HG02884 (cell line): ENCODE measurements around the gene RBBP7.

Experiments used
- ATAC-seq: cut with Tn5 transposase; IDR thresholded peaks from one replicate; pipeline ENCODE4 v1.9.1; 2021; ENCODE audit warnings: mild to moderate bottlenecking, moderate library complexity; ENCODE audit not compliant: unreplicated experiment

The RBBP7 gene

GRCh38 chrX:16870095-16870861 lies at the start of gene RBBP7:
TSS of gene RBBP7 (minus strand) at chrX:16870362. CDS start at chrX:16870053, 309 bp downstream.
- peak; percentile 58 for ATAC-seq

- no peak for ATAC-seq
Measured at GRCh38 chrX:16918979-16919378, 48.8 kb upstream of the RBBP7 start.

DNA sequence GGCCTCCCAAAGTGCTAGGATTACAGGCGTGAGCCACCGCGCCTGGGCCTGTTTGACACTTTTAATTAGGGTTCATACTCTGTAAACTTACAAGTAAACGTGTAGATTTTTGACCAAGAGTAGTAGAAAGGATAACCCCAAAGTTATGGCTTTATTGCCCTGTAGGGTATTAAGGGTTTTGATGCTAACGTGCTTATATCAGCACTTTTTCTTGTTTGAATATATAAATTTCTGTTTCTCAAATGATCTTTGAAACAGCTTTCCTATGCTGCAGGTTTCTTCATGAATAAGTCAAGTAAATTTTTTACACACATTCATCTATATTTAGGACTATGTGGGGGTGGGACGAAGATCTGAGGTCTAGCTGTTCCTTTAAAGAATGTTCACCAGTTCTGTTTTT lies 47.0 kb upstream of the RBBP7 start:
- no peak for ATAC-seq

DNA sequence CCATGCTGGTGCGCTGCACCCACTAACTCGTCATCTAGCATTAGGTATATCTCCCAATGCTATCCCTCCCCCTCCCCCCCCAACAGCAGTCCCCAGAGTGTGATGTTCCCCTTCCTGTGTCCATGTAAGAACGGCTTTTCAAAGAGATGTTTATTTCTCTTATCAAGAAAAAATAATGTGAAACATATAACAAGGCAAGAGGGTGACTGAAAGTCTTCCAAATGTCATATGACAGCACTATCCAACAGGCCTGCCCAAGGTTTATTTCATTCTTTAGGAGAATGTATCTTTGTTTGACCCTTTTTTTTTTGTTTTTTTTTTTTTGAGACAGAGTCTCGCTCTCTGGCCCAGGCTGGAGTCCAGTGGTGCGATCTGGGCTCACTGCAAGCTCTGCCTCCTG lies 46.4 kb upstream of the RBBP7 start:
- no peak for ATAC-seq

GRCh38 chrX:16914058-16914457 lies 43.9 kb upstream of the RBBP7 start:
- no peak for ATAC-seq

DNA sequence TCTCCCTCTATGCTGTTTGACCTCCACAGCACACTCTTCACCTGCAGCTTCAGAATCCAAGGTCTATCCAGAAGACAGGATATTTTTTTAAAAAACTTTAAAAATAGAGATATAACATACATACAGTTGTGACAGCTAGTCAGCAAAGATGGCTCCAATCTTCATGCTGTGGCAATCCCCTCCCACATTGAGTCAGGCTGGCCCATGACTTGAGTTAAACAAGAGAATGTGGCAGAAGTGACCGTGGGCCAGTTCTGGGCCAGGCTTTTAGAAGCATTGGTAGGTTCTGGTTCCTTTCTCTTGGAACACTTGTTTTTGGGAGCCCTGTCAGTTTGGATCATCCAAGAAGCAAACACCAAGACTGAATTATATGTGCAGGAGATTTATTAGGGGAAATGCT lies 40.2 kb upstream of the RBBP7 start:
- ATAC-seq, result no peak

- no peak for ATAC-seq
Measured at GRCh38 chrX:16903274-16904022, 33.3 kb upstream of the RBBP7 start.

DNA sequence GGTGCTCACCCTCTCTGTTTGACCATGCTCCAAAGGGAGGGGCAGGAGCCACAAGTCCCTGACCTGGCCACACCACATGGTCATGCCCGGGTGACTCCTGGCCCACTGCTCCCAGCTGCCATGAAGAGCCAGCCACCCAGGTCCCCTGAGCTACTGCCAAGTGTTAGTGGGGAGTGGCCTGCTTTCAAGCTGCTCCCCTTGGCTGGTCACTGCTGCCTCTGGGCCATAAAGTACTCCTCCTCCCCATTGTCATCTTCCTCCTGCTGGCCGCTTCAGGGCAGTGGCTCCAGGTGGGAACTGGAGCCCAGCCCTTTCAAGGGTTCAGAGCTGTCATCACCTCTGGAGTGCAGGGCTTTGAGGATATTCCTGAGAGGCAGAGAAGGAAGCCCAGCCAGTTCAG lies 27.3 kb upstream of the RBBP7 start:
- ATAC-seq, result no peak

GRCh38 chrX:16892504-16893362 lies 22.6 kb upstream of the RBBP7 start:
- peak; percentile 54 for ATAC-seq

DNA sequence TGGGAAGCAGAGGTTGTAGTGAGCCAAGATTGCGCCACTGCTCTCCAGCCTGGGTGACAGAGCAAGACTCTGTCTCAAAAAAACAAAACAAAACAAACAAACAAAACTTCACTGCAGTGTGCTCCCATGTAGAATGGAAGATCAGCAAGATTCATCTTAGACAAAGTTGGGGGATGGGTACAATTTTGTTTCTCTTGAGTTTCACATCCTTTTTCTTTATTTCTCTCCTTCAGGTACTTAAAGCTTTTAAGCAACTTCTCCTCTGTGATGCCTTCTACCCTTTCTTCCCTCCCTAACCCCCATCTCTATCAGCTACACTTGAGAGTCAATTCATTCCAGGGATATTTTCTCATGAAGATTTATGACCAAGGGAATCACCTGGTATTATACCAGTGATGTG lies 15.5 kb upstream of the RBBP7 start:
- ATAC-seq, result no peak

- ATAC-seq, result no peak
Measured at GRCh38 chrX:16883487-16883804, 13.3 kb upstream of the RBBP7 start.

- peak; percentile 71 for ATAC-seq
Measured at GRCh38 chrX:16882702-16883486, 12.7 kb upstream of the RBBP7 start.

- no peak for ATAC-seq
Measured at GRCh38 chrX:16882169-16882568, 12.0 kb upstream of the RBBP7 start.

- no peak for ATAC-seq
Measured at GRCh38 chrX:16876696-16877095, 6.5 kb upstream of the RBBP7 start.

DNA sequence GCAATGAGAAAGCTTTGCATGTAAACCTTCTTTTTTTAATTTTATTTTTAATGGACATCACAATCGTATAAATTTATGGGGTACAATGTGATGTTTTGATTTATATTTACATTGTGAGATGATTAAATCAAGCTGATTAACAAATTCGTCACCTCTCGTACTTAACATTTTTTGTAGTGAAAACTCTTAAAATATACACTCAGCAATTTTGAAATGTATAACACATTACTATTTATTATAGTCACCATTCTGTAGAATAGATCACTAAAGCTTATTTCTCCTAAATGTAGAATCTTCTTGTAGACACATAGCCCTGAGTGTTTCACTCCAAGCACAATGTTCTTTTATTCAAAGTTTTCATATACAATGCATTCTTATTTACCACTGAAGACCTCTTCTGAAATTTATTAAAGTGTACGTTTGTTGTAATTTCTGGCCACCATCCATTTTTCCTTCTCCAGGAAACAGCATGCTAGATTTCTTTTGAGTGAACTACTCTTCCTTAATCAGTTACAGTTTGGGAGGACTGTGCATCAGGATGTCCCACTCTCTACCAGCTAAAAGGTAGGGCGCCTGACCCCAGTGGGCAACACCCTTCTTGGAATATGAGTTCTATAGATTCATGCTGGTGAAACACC lies 4.4 kb upstream of the RBBP7 start:
- no peak for ATAC-seq

DNA sequence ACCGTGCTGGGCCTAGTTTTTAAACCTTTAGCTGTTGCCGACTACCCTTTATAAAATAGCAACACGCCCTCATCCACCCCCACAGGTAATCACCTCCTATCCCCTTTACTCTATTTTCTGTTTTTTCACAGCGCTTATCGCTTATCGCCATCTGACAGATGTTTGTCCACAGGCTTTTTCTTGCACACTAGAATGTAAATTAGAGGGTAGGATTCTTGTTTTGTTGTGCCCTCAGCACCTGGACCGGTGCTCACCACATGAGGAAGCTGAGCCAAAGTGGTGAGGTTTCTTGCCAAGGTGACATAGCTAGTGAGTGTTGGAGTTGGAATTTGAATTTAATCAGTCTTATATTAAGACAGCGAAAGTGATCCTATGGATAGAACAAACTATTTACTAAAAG lies 2.9 kb upstream of the RBBP7 start:
- no peak for ATAC-seq

GRCh38 chrX:16870862-16871815 lies 977 bp upstream of the RBBP7 start:
- ATAC-seq, result peak; percentile 19

GRCh38 chrX:16869393-16870094 lies 618 bp downstream of the RBBP7 start:
- peak; percentile 45 for ATAC-seq

- ATAC-seq, result no peak
Measured at GRCh38 chrX:16868920-16869319, 1.2 kb downstream of the RBBP7 start.
